Stomach (tissue), 4 donors: ENCODE measurements around the gene HMGCS2.

ENCODE experiments used
- EP300 ChIP-seq: sonication (generic); formaldehyde crosslinking; IDR thresholded peaks from one replicate; pipeline ENCODE4 v1.6.1; 2017; ENCODE audit warnings: antibody characterized with exemption
- POLR2A ChIP-seq, 4 donors: fragments of 450-650 bp; IDR thresholded peaks; one replicate each; pipeline ENCODE4 v1.6.1; 2016; ENCODE audit warnings: antibody characterized with exemption in 4 of 4, control low read depth in 2 of 4, mild to moderate bottlenecking in 1 of 4, moderate library complexity in 1 of 4
- POLR2AphosphoS5 ChIP-seq, 3 donors: sonication (generic); formaldehyde crosslinking; IDR thresholded peaks; one replicate each; pipeline ENCODE4 v1.6.1; 2016; ENCODE audit warnings: antibody characterized with exemption in 3 of 3
- TF ChIP-seq, protein P1 (sequence below), 7 experiments: fragments of 450-650 bp in 4 of 7; fragments of 200-600 bp in 3 of 7; sonication (generic) in 3 of 7; IDR thresholded peaks; one replicate each; pipeline ENCODE4 v1.5.1; 2016 to 2019; ENCODE audit warnings: antibody characterized with exemption in 7 of 7, control low read depth in 2 of 7, mild to moderate bottlenecking in 1 of 7

GRCh38 chr1:119725626-119726025, 43.1 kb downstream of the HMGCS2 start:
- TF ChIP-seq, protein P1, sequence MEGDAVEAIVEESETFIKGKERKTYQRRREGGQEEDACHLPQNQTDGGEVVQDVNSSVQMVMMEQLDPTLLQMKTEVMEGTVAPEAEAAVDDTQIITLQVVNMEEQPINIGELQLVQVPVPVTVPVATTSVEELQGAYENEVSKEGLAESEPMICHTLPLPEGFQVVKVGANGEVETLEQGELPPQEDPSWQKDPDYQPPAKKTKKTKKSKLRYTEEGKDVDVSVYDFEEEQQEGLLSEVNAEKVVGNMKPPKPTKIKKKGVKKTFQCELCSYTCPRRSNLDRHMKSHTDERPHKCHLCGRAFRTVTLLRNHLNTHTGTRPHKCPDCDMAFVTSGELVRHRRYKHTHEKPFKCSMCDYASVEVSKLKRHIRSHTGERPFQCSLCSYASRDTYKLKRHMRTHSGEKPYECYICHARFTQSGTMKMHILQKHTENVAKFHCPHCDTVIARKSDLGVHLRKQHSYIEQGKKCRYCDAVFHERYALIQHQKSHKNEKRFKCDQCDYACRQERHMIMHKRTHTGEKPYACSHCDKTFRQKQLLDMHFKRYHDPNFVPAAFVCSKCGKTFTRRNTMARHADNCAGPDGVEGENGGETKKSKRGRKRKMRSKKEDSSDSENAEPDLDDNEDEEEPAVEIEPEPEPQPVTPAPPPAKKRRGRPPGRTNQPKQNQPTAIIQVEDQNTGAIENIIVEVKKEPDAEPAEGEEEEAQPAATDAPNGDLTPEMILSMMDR (IDR thresholded peaks at IDR 0.05), result no peak
- TF ChIP-seq POLR2AphosphoS5 (IDR thresholded peaks at IDR 0.05) (no peak), EP300 (no peak), POLR2A (IDR thresholded peaks at IDR 0.05) (no peak)
